HepG2 (cell line): ENCODE data around the gene BIN1. TPM values are rescaled to one million over a fixed set of nuclear protein-coding genes. Genes with fewer than 3 reads are reported as not detected.

Experiments used
- ATAC-seq: fragments of 200-7000 bp; cut with Tn5 transposase; 3 replicates; pipeline ENCODE4 v1.9.1; 2020; ENCODE audit warnings: mild to moderate bottlenecking, moderate library complexity
- BruUV-seq: library from RNA; stranded (reverse); fragments of 400-500 nt; replicated peaks from 2 replicates; lab custom pipeline; 2021; lab: Mats Ljungman, UMichigan
- CTCF ChIA-PET: fragments of 300-600 bp; formaldehyde crosslinking; extraction: SDS; loops from one replicate; lab custom pipeline; 2021; ENCODE audit warnings: low total read pairs, inconsistent platforms, low intra/inter-chr PET ratio; lab: Yijun Ruan, JAX
- POLR2A ChIA-PET: fragments of 350-600 bp; sonication (Branson Sonifier 250); formaldehyde crosslinking; loops from one replicate; lab custom pipeline; 2020; ENCODE audit warnings: antibody characterized with exemption, inconsistent platforms; lab: Yijun Ruan, JAX
- DNase-seq: peaks from one replicate; pipeline ENCODE4 v3.0.0-alpha.2; 2015; ENCODE audit warnings: low spot score
- FAIRE-seq: peaks from 3 replicates; lab custom pipeline; 2011; peaks lifted over from hg19 to GRCh38; lab: Jason Lieb, UNC
- H2AFZ ChIP-seq: one replicate; pipeline ENCODE4 v1.6.1; 2011; ENCODE audit warnings: low read length, inconsistent platforms
- H3K27ac ChIP-seq: fragments of 300-600 bp; 3 replicates; pipeline ENCODE4 v1.8.0; 2011; ENCODE audit warnings: mixed run types, mild to moderate bottlenecking, mixed read lengths, low read length, inconsistent platforms; ENCODE audit not compliant: insufficient read depth; ENCODE audit errors: extremely low read length
- H3K27me3 ChIP-seq, 2 experiments: fragments of 200-600 bp in 1 of 2; 2 replicates in 1 of 2; 3 replicates in 1 of 2; pipeline versions ENCODE4 v1.6.0 to v1.8.0; 2011; ENCODE audit warnings: low read length in 2 of 2, mild to moderate bottlenecking in 2 of 2, moderate library complexity in 2 of 2, inconsistent platforms in 1 of 2; ENCODE audit not compliant: insufficient read depth in 2 of 2, control insufficient read depth in 1 of 2
- H3K36me3 ChIP-seq, 2 experiments: fragments of 200-600 bp in 1 of 2; replicated peaks in 1 of 2; 2 replicates in 1 of 2; 3 replicates in 1 of 2; pipeline versions ENCODE4 v1.5.1 to v1.8.0; 2011; ENCODE audit warnings: low read length in 2 of 2, inconsistent platforms in 1 of 2; ENCODE audit not compliant: insufficient read depth in 2 of 2, control insufficient read depth in 1 of 2
- H3K4me1 ChIP-seq: 2 replicates; pipeline ENCODE4 v1.5.1; 2012; ENCODE audit warnings: low read length, inconsistent platforms; ENCODE audit not compliant: insufficient read depth
- H3K4me2 ChIP-seq: 2 replicates; pipeline ENCODE4 v1.6.0; 2011; ENCODE audit warnings: low read depth, low read length, inconsistent platforms
- H3K4me3 ChIP-seq, 3 experiments: fragments of 200-600 bp in 1 of 3; sonication (generic), shearing (Covaris generic) in 1 of 3; replicated peaks in 1 of 3; 2 replicates each; pipeline ENCODE4 v1.5.1; 2011 to 2016; ENCODE audit warnings: low read length in 3 of 3, inconsistent platforms in 2 of 3, low read depth in 2 of 3, mild to moderate bottlenecking in 2 of 3, control low read depth in 1 of 3, mixed read lengths in 1 of 3; ENCODE audit not compliant: insufficient read depth in 1 of 3
- H3K79me2 ChIP-seq: one replicate; pipeline ENCODE4 v1.6.1; 2011; ENCODE audit warnings: low read length, inconsistent platforms; ENCODE audit not compliant: insufficient read depth
- H3K9ac ChIP-seq: 2 replicates; pipeline ENCODE4 v1.6.0; 2011; ENCODE audit warnings: mild to moderate bottlenecking, low read depth, low read length, inconsistent platforms; ENCODE audit not compliant: insufficient read depth
- H3K9me3 ChIP-seq: 2 replicates; pipeline ENCODE4 v1.5.1; 2012; ENCODE audit warnings: mild to moderate bottlenecking, low read length
- H4K20me1 ChIP-seq: 2 replicates; pipeline ENCODE4 v1.6.0; 2011; ENCODE audit warnings: inconsistent platforms, mild to moderate bottlenecking, low read length, moderate library complexity; ENCODE audit not compliant: insufficient read depth
- ARNT2 ChIP-seq: sonication (generic); formaldehyde crosslinking; IDR thresholded peaks from 2 replicates; pipeline ENCODE4 v1.8.0; 2022; ENCODE audit warnings: mild to moderate bottlenecking, low read depth, missing genetic modification reagents, moderate library complexity
- CEBPZ ChIP-seq: IDR thresholded peaks from 2 replicates; pipeline ENCODE4 v1.6.1; 2012; ENCODE audit warnings: low read length, improper control_type of control experiment
- GTF3A ChIP-seq: sonication (generic); formaldehyde crosslinking; conservative IDR thresholded peaks from 2 replicates; pipeline ENCODE4 v1.4.0; 2020; ENCODE audit warnings: mild to moderate bottlenecking, missing genetic modification reagents
- HMGA1 ChIP-seq: sonication (generic); formaldehyde crosslinking; conservative IDR thresholded peaks from 2 replicates; pipeline ENCODE4 v1.4.0; 2020; ENCODE audit warnings: missing genetic modification reagents
- IKZF5 ChIP-seq: IDR thresholded peaks from 2 replicates; pipeline ENCODE4 v1.6.1; 2018; ENCODE audit warnings: missing genetic modification reagents, mild to moderate bottlenecking, missing compliant biosample characterization
- KLF9 ChIP-seq: IDR thresholded peaks from 2 replicates; pipeline ENCODE4 v1.6.1; 2016; ENCODE audit warnings: low read depth
- TBX3 ChIP-seq: fragments of 450-650 bp; IDR thresholded peaks from 2 replicates; pipeline ENCODE4 v1.6.1; 2017; ENCODE audit warnings: antibody characterized with exemption, mild to moderate bottlenecking, inconsistent platforms, borderline replicate concordance
- TMF1 ChIP-seq: sonication (generic); formaldehyde crosslinking; IDR thresholded peaks from 2 replicates; pipeline ENCODE4 v1.8.1; 2022; ENCODE audit warnings: low read depth, missing genetic modification reagents
- ZNF547 ChIP-seq: sonication (generic); formaldehyde crosslinking; IDR thresholded peaks from 2 replicates; pipeline ENCODE4 v1.5.1; 2020; ENCODE audit warnings: mild to moderate bottlenecking, missing genetic modification reagents
- ZNF609 ChIP-seq: sonication (generic); formaldehyde crosslinking; IDR thresholded peaks from 2 replicates; pipeline ENCODE4 v1.4.0; 2020; ENCODE audit warnings: mild to moderate bottlenecking, missing genetic modification reagents, borderline replicate concordance
- ZNF629 ChIP-seq: sonication (generic); formaldehyde crosslinking; conservative IDR thresholded peaks from 2 replicates; pipeline ENCODE4 v1.5.0; 2020; ENCODE audit warnings: missing genetic modification reagents
- ZNF850 ChIP-seq: sonication (generic); formaldehyde crosslinking; conservative IDR thresholded peaks from 2 replicates; pipeline ENCODE4 v1.9.0; 2021; ENCODE audit warnings: mild to moderate bottlenecking, missing genetic modification reagents
- WGBS: methylation state at CpG from one replicate; pipeline ENCODE4 v1.1.6; 2017; ENCODE audit warnings: low lambda C conversion rate; 5-methylcytosine and 5-hydroxymethylcytosine counted together
- in situ Hi-C: cut with HindIII; loops from 2 replicates; pipeline ENCODE4 v1.10.0; 2017; ENCODE audit warnings: low pct_unique_long_range_greater_than_20kb; ENCODE audit not compliant: extremely low pct_ligation_motif_present
- intact Hi-C: fragments of 100-400 bp; cut with micrococcal nuclease; formaldehyde crosslinking; loops from one replicate; pipeline ENCODE4 v1.10.0; 2022; ENCODE audit not compliant: unreplicated experiment
- polyA plus RNA-seq, 8 experiments: library from polyadenylated mRNA; depleted of rRNA in 3 of 8; stranded (reverse) in 7 of 8; unstranded in 1 of 8; fragments of >200 nt; fragmentation: Illumina TruSeq in 4 of 8; extraction: Trizol in 4 of 8; gene quantifications; 2 replicates each; pipeline versions ENCODE4 v1.2.1 to v1.2.3, GENCODE V29; 2011 to 2016; ENCODE audit warnings: low read depth in 4 of 8, missing spikeins in 1 of 8, mixed read lengths in 1 of 8; ENCODE audit not compliant: insufficient read depth in 1 of 8
- total RNA-seq, 5 experiments: library from RNA; depleted of rRNA; stranded (reverse); fragments of >200 nt; fragmentation: Illumina TruSeq; extraction: Trizol; gene quantifications; 2 replicates each; pipeline ENCODE4 v1.2.3, GENCODE V29; 2016; ENCODE audit warnings: low read depth in 1 of 5
- TF ChIP-seq, protein P1 (sequence below): IDR thresholded peaks from 2 replicates; pipeline ENCODE4 v1.6.1; 2016; ENCODE audit warnings: low read depth

The BIN1 gene
- total and polyA plus RNA-seq, 2 of the 13 experiments (the other 11 are each of a cell fraction or from before 2014, with no cell fraction given) = 0.93 to 1.2 TPM

DNA sequence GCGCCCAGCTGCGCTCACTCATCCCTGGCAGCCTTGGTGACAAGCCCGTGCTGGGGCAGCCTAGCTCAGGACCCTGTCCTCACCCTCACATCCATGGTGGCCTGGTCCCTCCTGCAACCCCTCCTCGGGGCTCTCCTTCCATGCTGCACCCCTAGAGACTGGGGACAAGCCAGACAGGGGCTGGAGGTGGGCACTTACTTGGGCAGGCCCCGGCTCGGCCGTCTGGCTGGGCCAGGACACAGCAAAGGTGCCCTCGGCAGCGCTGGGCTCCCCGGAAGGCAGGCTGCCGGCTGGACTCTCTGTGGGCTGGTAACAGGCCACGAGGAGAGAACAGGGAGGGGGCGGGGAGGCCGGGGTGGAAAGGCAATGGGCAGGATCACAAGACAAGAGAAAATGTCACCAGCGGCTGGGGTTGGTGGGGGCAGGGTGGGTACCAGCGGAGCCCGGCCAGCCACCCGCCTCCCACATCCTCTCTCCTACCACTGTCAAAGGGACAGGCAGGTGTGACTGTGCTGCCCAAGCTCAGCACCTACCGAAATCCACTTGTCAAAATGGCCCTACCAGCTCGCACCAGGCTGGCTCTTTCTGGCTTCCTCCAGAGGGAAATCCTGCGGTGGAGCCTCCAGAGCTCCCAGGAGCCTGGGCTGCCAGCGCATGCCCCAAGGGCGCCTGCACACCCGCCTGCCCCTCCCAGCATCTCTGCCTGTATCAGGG lies 54.7 kb downstream of the BIN1 start:
- peaks cover 0 to 3% of the 10 kb centered on the region in 2 experiments; a peak in 2 of 5 replicates for H3K27me3 ChIP-seq
- H3K9me3 ChIP-seq = no peaks in the 10 kb centered on the region
- no peaks in the 10 kb centered on the region for H4K20me1 ChIP-seq
- H2AFZ ChIP-seq = no peak overlapping the region
- ATAC-seq = no peak
- in situ Hi-C loops (no loop called here), intact Hi-C loops (no loop called here)
- ChIA-PET CTCF (no interaction called here), POLR2A (no interaction called here)
- FAIRE-seq = no peak
- no peaks in the 10 kb centered on the region for H3K79me2 ChIP-seq
- no peaks in the 10 kb centered on the region for H3K36me3 ChIP-seq
- no peak for DNase-seq
- H3K27ac ChIP-seq = no peak overlapping the region
- H3K9ac ChIP-seq = no peak overlapping the region
- 62% methylated on average over 19 of the region's 24 CpGs for WGBS
- BruUV-seq = no TSS peak
- peaks cover 12% of the 10 kb centered on the region for H3K4me1 ChIP-seq
- no peak overlapping the region for H3K4me3 ChIP-seq
- no peak overlapping the region for H3K4me2 ChIP-seq
- TF ChIP-seq IKZF5 (CRISPR knock-in tag) (no peak), KLF9 (no peak), TMF1 (CRISPR knock-in tag) (no peak), CEBPZ (no peak), ZNF547 (CRISPR knock-in tag) (no peak), HMGA1 (CRISPR knock-in tag) (no peak), ZNF629 (no peak), ARNT2 (CRISPR knock-in tag) (no peak), TBX3 (no peak), ZNF850 (no peak), GTF3A (CRISPR knock-in tag) (no peak), ZNF609 (no peak)
- TF ChIP-seq, protein P1, sequence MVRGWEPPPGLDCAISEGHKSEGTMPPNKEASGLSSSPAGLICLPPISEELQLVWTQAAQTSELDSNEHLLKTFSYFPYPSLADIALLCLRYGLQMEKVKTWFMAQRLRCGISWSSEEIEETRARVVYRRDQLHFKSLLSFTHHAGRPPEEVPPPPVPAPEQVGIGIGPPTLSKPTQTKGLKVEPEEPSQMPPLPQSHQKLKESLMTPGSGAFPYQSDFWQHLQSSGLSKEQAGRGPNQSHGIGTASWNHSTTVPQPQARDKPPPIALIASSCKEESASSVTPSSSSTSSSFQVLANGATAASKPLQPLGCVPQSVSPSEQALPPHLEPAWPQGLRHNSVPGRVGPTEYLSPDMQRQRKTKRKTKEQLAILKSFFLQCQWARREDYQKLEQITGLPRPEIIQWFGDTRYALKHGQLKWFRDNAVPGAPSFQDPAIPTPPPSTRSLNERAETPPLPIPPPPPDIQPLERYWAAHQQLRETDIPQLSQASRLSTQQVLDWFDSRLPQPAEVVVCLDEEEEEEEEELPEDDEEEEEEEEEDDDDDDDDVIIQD (CRISPR knock-in tag) = no peak
